Calu3 (cell line): ENCODE data around the gene LTA4H. TPM values are rescaled to one million over a fixed set of nuclear protein-coding genes. Genes with fewer than 3 reads are reported as not detected.
A peak's percentile ranks its signal among the peaks of the same experiment; 100 is the strongest.

Experiments
- BruUV-seq: library from RNA; stranded (reverse); fragments of 400-500 nt; replicated peaks from 2 replicates; lab custom pipeline; 2021; lab: Mats Ljungman, UMichigan
- CTCF ChIA-PET: fragments of 300-600 bp; sonication (Branson Sonifier 250); formaldehyde crosslinking; loops from one replicate; lab custom pipeline; 2022; ENCODE audit warnings: antibody characterized with exemption; lab: Charles Lee
- DNase-seq: peaks from one replicate; pipeline ENCODE4 v3.0.0; 2022
- H3K27ac Mint-ChIP-seq: one replicate; pipeline ENCODE4 v1.8.0; 2022; ENCODE audit warnings: mixed read lengths; ENCODE audit not compliant: unreplicated experiment
- H3K27me3 Mint-ChIP-seq: one replicate; pipeline ENCODE4 v1.8.0; 2022; ENCODE audit warnings: mixed read lengths; ENCODE audit not compliant: unreplicated experiment
- H3K36me3 Mint-ChIP-seq: one replicate; pipeline ENCODE4 v1.8.0; 2022; ENCODE audit warnings: mild to moderate bottlenecking, moderate library complexity, mixed read lengths; ENCODE audit not compliant: insufficient read depth, unreplicated experiment
- H3K4me1 Mint-ChIP-seq: one replicate; pipeline ENCODE4 v1.8.0; 2022; ENCODE audit warnings: mild to moderate bottlenecking, low read depth, mixed read lengths; ENCODE audit not compliant: unreplicated experiment
- H3K4me3 Mint-ChIP-seq: one replicate; pipeline ENCODE4 v1.8.0; 2022; ENCODE audit warnings: mild to moderate bottlenecking, low read depth, moderate library complexity, mixed read lengths; ENCODE audit not compliant: unreplicated experiment
- H3K9me3 Mint-ChIP-seq: one replicate; pipeline ENCODE4 v1.8.0; 2022; ENCODE audit warnings: low read depth, mixed read lengths; ENCODE audit not compliant: unreplicated experiment
- intact Hi-C: fragments of 100-400 bp; cut with micrococcal nuclease; formaldehyde crosslinking; loops from one replicate; pipeline ENCODE4 v1.10.0; 2022; ENCODE audit not compliant: unreplicated experiment
- total RNA-seq: library from RNA; stranded (reverse); gene quantifications from 2 replicates; pipeline ENCODE4 v1.2.3, GENCODE V29; 2022
- TF ChIP-seq, protein P1 (sequence below): fragments of 200-600 bp; IDR thresholded peaks from one replicate; pipeline ENCODE4 v1.8.0; 2022; ENCODE audit warnings: antibody characterized with exemption; ENCODE audit not compliant: unreplicated experiment

LTA4H gene
- total RNA-seq, 1 experiment from 2014 or later = 105 TPM

DNA sequence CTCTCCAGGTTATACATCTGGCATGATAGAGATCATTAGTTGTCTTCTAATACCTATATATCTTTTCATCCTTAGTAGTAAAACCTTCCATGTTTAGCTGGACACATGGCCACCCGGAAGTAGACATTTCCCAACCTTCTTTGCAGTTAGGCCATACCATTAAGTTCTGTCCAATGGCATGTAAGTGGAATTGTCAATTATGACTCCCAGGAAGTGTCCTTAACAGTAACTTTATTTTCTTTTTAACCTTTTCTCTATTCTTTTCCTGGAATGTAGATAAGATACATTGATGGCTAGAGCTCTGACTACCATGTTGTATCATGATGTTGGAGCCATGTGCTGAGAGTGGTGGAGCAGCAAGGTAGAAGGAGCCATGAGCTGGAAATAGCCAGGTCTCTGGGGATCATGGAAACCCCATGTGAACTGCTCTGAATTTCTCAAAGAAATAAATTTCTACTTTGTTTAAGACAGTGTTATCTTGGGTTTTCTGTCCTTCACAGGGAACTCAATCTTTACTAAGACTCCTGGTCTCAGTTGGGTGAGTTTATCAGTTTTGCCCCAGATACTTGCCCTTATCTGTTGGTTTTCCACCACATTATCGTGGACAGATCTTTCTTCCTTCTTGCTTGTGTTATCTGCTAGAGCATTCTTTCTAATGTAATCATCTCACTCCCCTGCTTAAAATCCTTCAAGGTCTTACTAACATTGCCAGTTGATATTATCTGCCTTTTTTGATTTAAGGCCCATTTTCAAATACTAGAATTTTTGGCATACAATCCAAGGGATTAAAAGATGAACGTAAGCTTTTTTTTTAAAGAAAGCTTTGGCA lies 5.1 kb upstream of the LTA4H start:
- H3K4me1 Mint-ChIP-seq = peaks cover 22% of the 10 kb centered on the region

DNA sequence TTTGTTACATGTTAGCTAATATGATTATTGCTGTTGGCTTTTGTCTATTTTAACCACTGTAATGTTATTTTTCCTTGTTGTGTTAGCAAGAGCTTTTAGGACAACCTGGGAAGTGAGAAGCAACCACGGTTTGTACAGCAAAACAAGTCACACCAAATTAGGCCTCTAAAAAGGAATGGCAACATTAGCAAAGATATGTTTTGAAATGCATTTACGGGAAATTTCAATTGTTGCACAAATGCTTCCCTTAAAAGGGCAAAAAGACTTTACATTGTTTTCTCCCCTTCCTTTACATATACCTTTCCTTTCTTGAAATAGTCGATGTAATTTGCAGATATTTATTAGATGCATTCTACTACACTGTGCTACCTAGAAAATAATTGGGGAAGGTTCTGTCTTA lies 4.1 kb upstream of the LTA4H start:
- no peak overlapping the region for H3K27ac Mint-ChIP-seq
- no peaks in the 10 kb centered on the region for H3K9me3 Mint-ChIP-seq
- DNase-seq = no peak
- TF ChIP-seq, protein P1, sequence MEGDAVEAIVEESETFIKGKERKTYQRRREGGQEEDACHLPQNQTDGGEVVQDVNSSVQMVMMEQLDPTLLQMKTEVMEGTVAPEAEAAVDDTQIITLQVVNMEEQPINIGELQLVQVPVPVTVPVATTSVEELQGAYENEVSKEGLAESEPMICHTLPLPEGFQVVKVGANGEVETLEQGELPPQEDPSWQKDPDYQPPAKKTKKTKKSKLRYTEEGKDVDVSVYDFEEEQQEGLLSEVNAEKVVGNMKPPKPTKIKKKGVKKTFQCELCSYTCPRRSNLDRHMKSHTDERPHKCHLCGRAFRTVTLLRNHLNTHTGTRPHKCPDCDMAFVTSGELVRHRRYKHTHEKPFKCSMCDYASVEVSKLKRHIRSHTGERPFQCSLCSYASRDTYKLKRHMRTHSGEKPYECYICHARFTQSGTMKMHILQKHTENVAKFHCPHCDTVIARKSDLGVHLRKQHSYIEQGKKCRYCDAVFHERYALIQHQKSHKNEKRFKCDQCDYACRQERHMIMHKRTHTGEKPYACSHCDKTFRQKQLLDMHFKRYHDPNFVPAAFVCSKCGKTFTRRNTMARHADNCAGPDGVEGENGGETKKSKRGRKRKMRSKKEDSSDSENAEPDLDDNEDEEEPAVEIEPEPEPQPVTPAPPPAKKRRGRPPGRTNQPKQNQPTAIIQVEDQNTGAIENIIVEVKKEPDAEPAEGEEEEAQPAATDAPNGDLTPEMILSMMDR = no peak
- no peaks in the 10 kb centered on the region for H3K36me3 Mint-ChIP-seq
- H3K4me1 Mint-ChIP-seq = peaks cover 14% of the 10 kb centered on the region
- intact Hi-C loops = no loop called here
- H3K27me3 Mint-ChIP-seq = no peaks in the 10 kb centered on the region
- no peak overlapping the region for H3K4me3 Mint-ChIP-seq
- no TSS peak for BruUV-seq
- CTCF ChIA-PET = no interaction called here

More for the DNA sequence above, 5.1 kb upstream of the LTA4H start:
- CTCF ChIA-PET = interaction anchor here (0.5 kb wide), 1 partner anchor 180 kb away, joined by 3 read pairs; no protein-coding TSS in a partner anchor
- Mint-ChIP-seq H3K27ac (no peak overlapping the region), H3K27me3 (no peaks in the 10 kb centered on the region), H3K9me3 (no peaks in the 10 kb centered on the region), H3K4me3 (no peak overlapping the region), H3K36me3 (no peaks in the 10 kb centered on the region)
- TF ChIP-seq, protein P1 = no peak
- DNase-seq = no peak
- intact Hi-C loops = no loop called here
- no TSS peak for BruUV-seq

DNA sequence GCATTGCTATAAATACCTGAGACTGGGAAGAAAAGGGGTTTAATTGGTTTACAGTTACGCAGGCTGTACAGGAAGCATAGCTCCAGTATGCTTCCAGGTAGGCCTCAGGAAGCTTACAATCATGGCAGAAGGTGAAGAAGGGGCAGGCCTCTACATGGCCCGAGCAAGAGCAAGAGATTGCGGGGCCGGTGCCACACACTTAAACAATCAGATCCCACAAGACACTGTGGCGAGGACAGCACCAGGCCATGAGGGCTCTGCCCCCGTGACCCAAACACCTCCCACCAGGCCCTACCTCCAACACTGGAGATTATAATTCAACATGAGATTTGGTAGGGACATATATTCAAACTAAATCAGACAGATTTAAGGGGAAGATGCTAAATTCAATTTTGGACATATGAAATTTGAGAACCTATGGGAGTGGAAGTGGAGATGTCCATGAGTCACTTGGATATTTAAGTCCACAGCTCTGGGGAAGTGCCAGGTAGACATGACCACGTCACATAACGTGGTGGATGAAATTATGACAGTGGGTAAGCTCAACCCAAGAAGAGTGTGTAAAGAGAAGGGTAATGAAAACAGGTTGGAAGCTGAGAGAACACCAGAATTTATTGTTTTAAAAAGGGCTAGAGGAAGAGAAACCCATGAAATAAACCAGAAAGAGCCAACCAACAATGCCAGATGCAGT lies 1.5 kb upstream of the LTA4H start:
- intact Hi-C loops = no loop called here
- CTCF ChIA-PET = interaction anchor here (1.7 to 2.3 kb wide), 2 partner anchors 11 to 15 kb away, joined by 5 to 9 read pairs; no protein-coding TSS in a partner anchor
- Mint-ChIP-seq H3K27ac (no peak overlapping the region), H3K4me1 (no peaks in the 10 kb centered on the region), H3K4me3 (no peak overlapping the region), H3K36me3 (no peaks in the 10 kb centered on the region), H3K9me3 (no peaks in the 10 kb centered on the region), H3K27me3 (no peaks in the 10 kb centered on the region)
- TF ChIP-seq, protein P1 = no peak
- BruUV-seq = no TSS peak
- no peak for DNase-seq

DNA sequence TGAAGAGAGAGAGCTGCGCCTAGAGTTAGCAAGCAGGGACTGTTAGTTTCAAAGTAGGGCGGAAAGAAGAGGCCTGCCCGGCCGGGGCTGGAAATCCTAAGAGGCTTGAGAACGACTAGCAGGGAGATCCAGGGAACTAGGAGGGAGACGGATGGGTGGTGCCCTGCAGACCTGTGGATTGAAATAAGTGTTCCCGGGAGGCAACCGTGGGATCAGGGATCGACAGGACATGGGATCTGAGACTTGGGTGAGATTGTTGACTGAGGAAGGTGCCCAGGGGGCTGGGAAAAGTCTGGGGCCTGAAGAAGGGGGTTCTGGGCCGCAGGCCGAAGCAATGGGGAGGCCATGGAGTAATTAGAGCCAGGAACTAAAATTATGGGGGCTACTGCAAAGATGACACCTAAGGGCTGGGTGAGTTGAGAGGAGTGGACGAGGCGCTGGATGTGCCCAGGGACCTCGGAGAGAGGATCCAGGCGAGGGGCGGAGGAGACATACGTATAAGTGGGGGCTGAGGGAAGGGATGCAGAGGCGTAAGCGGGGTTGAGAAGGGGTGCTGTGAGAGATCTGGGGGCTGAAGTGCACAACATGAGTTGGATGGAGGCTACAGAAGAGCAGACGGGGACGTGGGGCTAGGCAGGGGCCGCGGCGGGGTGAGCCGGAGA lies 635 bp downstream of the LTA4H start:
- BruUV-seq = no TSS peak
- CTCF ChIA-PET = interaction anchor here (0.6 to 2.3 kb wide), 4 partner anchors 8 to 23 kb away, joined by 3 to 9 read pairs (median 6); no protein-coding TSS in a partner anchor
- Mint-ChIP-seq H3K27ac (no peak overlapping the region), H3K36me3 (no peaks in the 10 kb centered on the region), H3K4me3 (no peak overlapping the region), H3K4me1 (peaks cover 12% of the 10 kb centered on the region), H3K27me3 (no peaks in the 10 kb centered on the region), H3K9me3 (no peaks in the 10 kb centered on the region)
- TF ChIP-seq, protein P1 = no peak
- intact Hi-C loops = loop anchor here (2.0 kb wide), 1 partner anchor 14 kb away; no protein-coding TSS in a partner anchor
- peak; percentile 29 for DNase-seq
